ENCODE measurements around the gene OR52K2. TPM values are rescaled to one million over a fixed set of nuclear protein-coding genes. Genes with fewer than 3 reads are reported as not detected.

Gene OR52K2
- total and polyA plus RNA-seq, 2 experiments from 2014 or later: not detected

DNA sequence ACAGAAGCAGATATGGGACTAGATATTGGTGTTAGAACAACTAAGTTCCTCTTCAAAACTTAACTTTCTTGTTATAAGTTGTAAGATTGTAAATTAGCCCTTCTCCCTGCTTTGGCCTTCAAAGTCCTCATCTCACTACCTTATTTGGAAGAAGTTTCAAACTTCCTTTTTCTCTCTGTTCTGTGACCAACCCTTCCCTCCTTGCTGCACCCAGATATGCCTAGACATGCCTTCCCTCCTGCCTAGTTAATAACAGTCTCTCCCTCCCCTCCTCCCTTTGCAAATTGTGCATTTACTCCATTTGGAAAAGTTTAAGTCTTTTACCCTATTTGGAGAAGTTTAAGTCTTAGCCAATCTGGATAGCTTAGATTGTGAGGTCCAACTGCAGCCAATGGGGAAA is 4.9 kb downstream of the OR52K2 start:
- H3K9me3 Mint-ChIP-seq: peaks cover 23% of the 10 kb centered on the region
- H3K9me2 ChIP-seq (ENCODE audit: insufficient read depth): peaks cover 20% of the 10 kb centered on the region
- no peaks in the 10 kb centered on the region for H4K20me1 ChIP-seq (replicated peaks; ENCODE audit: insufficient read depth)
- no peak for TF ChIP-seq JUNB (IDR thresholded peaks at IDR 0.05; ENCODE audit: unreplicated experiment)
- H3K27me3 ChIP-seq (ENCODE audit: insufficient read depth): no peaks in the 10 kb centered on the region
- H3K27ac Mint-ChIP-seq: no peak overlapping the region
- peaks cover 5% of the 10 kb centered on the region for H3K27me3 Mint-ChIP-seq (ENCODE audit: insufficient read depth, low read depth, poor library complexity)
- no peak for ATAC-seq
- H3K4me3 Mint-ChIP-seq: no peak overlapping the region
- no peaks in the 10 kb centered on the region for H3K4me1 Mint-ChIP-seq
- no peaks in the 10 kb centered on the region for H3K79me2 ChIP-seq (replicated peaks; ENCODE audit: insufficient read depth)
- H3F3A ChIP-seq (replicated peaks; ENCODE audit: low read depth): no peaks in the 10 kb centered on the region
- no peak overlapping the region for H3K4me3 ChIP-seq
- 0 out of 2 replicates have a peak, but pooled peaks cover under 1% of the 10 kb centered on the region for H3K4me1 ChIP-seq (ENCODE audit: insufficient read depth)
- DNase-seq (ENCODE audit: low spot score): no peak
- no peak overlapping the region for H2AFZ ChIP-seq
- H3K36me3 ChIP-seq (ENCODE audit: insufficient read depth): no peaks in the 10 kb centered on the region
- H3K4me2 ChIP-seq: no peak overlapping the region
- H3K36me3 Mint-ChIP-seq (ENCODE audit: low read depth): peaks cover 10% of the 10 kb centered on the region; the same call in 2 of the 3 replicates
- no peak overlapping the region for H3K27ac ChIP-seq (ENCODE audit: low read depth)

DNA sequence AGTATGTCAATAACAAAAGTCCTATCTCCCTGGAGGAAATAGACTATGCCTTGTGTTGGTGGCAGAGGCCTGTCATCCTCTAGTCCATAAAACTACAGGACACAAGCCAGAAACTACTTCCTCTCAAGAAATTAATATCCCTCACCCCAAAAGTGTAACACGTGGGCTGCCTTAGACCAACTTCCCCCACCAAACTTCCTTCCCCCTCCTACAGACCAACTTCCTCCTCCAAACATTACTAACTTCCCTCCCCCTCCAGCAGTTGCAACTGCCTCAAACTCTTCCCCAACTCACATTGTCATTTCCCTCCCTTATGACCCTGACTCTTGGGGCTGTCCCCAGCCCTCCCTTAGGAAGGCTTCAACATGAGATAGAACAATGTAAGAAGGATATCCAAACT is 6.3 kb downstream of the OR52K2 start:
- H3K27ac Mint-ChIP-seq: no peak overlapping the region
- H3K27me3 Mint-ChIP-seq (ENCODE audit: insufficient read depth, low read depth, poor library complexity): peaks cover 4% of the 10 kb centered on the region
- no peaks in the 10 kb centered on the region for H3F3A ChIP-seq (replicated peaks; ENCODE audit: low read depth)

More for the DNA sequence above, 6.3 kb downstream of the OR52K2 start:
- Histone ChIP-seq H3K27ac (ENCODE audit: low read depth) (no peak overlapping the region), H4K20me1 (replicated peaks; ENCODE audit: insufficient read depth) (no peaks in the 10 kb centered on the region), H3K4me1 (ENCODE audit: insufficient read depth) (0 out of 2 replicates have a peak, but pooled peaks cover 4% of the 10 kb centered on the region), H3K79me2 (replicated peaks; ENCODE audit: insufficient read depth) (no peaks in the 10 kb centered on the region), H3K4me2 (no peak overlapping the region), H2AFZ (no peak overlapping the region), H3K36me3 (ENCODE audit: insufficient read depth) (no peaks in the 10 kb centered on the region), H3K4me3 (no peak overlapping the region), H3K27me3 (ENCODE audit: insufficient read depth) (no peaks in the 10 kb centered on the region), H3K9me2 (ENCODE audit: insufficient read depth) (peaks cover 14% of the 10 kb centered on the region)
- no peak for ATAC-seq
- Mint-ChIP-seq H3K4me1 (no peaks in the 10 kb centered on the region), H3K36me3 (ENCODE audit: low read depth) (peaks cover 10% of the 10 kb centered on the region; the same call in 2 of the 3 replicates), H3K4me3 (no peak overlapping the region), H3K9me3 (peaks cover 23% of the 10 kb centered on the region)
- no peak for DNase-seq (ENCODE audit: low spot score)
- TF ChIP-seq REST (IDR thresholded peaks at IDR 0.05; ENCODE audit: unreplicated experiment): no peak
- no peak for TF ChIP-seq ZNF331 (CRISPR knock-in tag; IDR thresholded peaks at IDR 0.05; ENCODE audit: low read depth)

Measured in GM23338 (cell line).